Left colon (tissue), 2 donors: ENCODE results near the gene MYOM1. TPM values are rescaled to one million over a fixed set of nuclear protein-coding genes. Genes with fewer than 3 reads are reported as not detected.

ENCODE experiments used
- ATAC-seq: fragments of 200-7000 bp; cut with Tn5 transposase; one replicate; pipeline ENCODE4 v1.9.1; 2020; ENCODE audit warnings: mild to moderate bottlenecking, moderate library complexity
- DNase-seq, 2 donors: peaks; one replicate each; pipeline ENCODE4 v3.0.0-alpha.2; 2020
- intact Hi-C, 2 donors: fragments of 100-400 bp; cut with DNase I in 1 of 2; cut with micrococcal nuclease in 1 of 2; formaldehyde crosslinking; loops; one replicate each; pipeline versions ENCODE4 v1.11.2 to v1.14.0; 2022; cut with DNase I, micrococcal nuclease
- total RNA-seq, 2 donors: library from RNA; stranded (reverse); fragmentation: NEBNext Ultra II Directional; extraction: Animal tissue kit (Norgen Biotek cat#: 25700); gene quantifications; one replicate each; pipeline ENCODE4 v1.2.1, GENCODE V29; 2021
- donor health status: DM: no; HTN: no; CAD: no.
- donor health status: DM: yes; HTN: yes; CAD: no.

Gene MYOM1
- total RNA-seq, 2 donors from 2014 or later, result 3.5 to 9.6 TPM

GRCh38 chr18:3115447-3116030 lies 104.2 kb downstream of the MYOM1 start:
- no peak for ATAC-seq
- intact Hi-C loops, result no loop called here
- no peak for DNase-seq

- ATAC-seq (no peak), DNase-seq (no peak)
- intact Hi-C loops, result no loop called here
These were observed 105.3 kb downstream of the MYOM1 start for GRCh38 chr18:3114451-3114850.

- ATAC-seq (peak; percentile 94), DNase-seq (no peak)
- intact Hi-C loops, result no loop called here
These were observed 105.7 kb downstream of the MYOM1 start for GRCh38 chr18:3114026-3114425.

GRCh38 chr18:3111523-3112240 lies 108.1 kb downstream of the MYOM1 start:
- DNase-seq, result no peak
- ATAC-seq, result no peak
- intact Hi-C loops, result no loop called here

- no peak for DNase-seq
- intact Hi-C loops, result no loop called here
- ATAC-seq, result no peak
These were observed 109.6 kb downstream of the MYOM1 start for GRCh38 chr18:3110034-3110752.

- intact Hi-C loops, result no loop called here
- DNase-seq (no peak), ATAC-seq (no peak)
These were observed 112.0 kb downstream of the MYOM1 start for GRCh38 chr18:3107740-3108151.

- DNase-seq (no peak), ATAC-seq (no peak)
- intact Hi-C loops, result no loop called here
These were observed 115.3 kb downstream of the MYOM1 start for GRCh38 chr18:3104190-3105054.

GRCh38 chr18:3103576-3103975 lies 116.2 kb downstream of the MYOM1 start:
- ATAC-seq (no peak), DNase-seq (no peak)
- intact Hi-C loops, result no loop called here

- DNase-seq, result no peak
- intact Hi-C loops, result no loop called here
- ATAC-seq, result no peak
These were observed 116.8 kb downstream of the MYOM1 start for GRCh38 chr18:3102983-3103382.

- ATAC-seq (no peak), DNase-seq (no peak)
- intact Hi-C loops, result no loop called here
These were observed 119.2 kb downstream of the MYOM1 start for GRCh38 chr18:3100498-3101132.

- intact Hi-C loops, result no loop called here
- ATAC-seq (no peak), DNase-seq (no peak)
These were observed 120.4 kb downstream of the MYOM1 start for GRCh38 chr18:3099327-3099726.

- intact Hi-C loops, result no loop called here
- DNase-seq (no peak), ATAC-seq (no peak)
These were observed 122.7 kb downstream of the MYOM1 start for GRCh38 chr18:3097082-3097481.

GRCh38 chr18:3095921-3096320 lies 123.8 kb downstream of the MYOM1 start:
- intact Hi-C loops, result no loop called here
- DNase-seq (no peak), ATAC-seq (no peak)

GRCh38 chr18:3094338-3094684 lies 125.5 kb downstream of the MYOM1 start:
- DNase-seq (no peak), ATAC-seq (no peak)
- intact Hi-C loops, result no loop called here

- ATAC-seq (peak; percentile 70), DNase-seq (peak; percentile 24 to 66)
- intact Hi-C loops, result no loop called here
These were observed 126.0 kb downstream of the MYOM1 start for GRCh38 chr18:3093624-3094337.

GRCh38 chr18:3092727-3093126 lies 127.0 kb downstream of the MYOM1 start:
- intact Hi-C loops, result no loop called here
- DNase-seq (no peak), ATAC-seq (no peak)

- intact Hi-C loops, result no loop called here
- peak; percentile 25 for ATAC-seq
- DNase-seq, result no peak
These were observed 130.2 kb downstream of the MYOM1 start for GRCh38 chr18:3089579-3089978.

- intact Hi-C loops, result no loop called here
- DNase-seq (no peak), ATAC-seq (peak; percentile 44)
These were observed 131.3 kb downstream of the MYOM1 start for GRCh38 chr18:3088449-3088848.
